Left ventricle myocardium superior (tissue), 1 donor: ENCODE data around the gene BLVRB. TPM values are rescaled to one million over a fixed set of nuclear protein-coding genes. Genes with fewer than 3 reads are reported as not detected.
A peak's percentile ranks its signal among the peaks of the same experiment; 100 is the strongest.
"Not testable (repeated sequence)": the region's sequence is repeated elsewhere in the genome, so short reads cannot be mapped to it uniquely, and the experiment has no call there.

ENCODE experiments used
- ATAC-seq: fragments of 200-7000 bp; cut with Tn5 transposase; one replicate; pipeline ENCODE4 v1.9.1; 2020; ENCODE audit warnings: mild to moderate bottlenecking, moderate library complexity
- DNase-seq: peaks from one replicate; pipeline ENCODE4 v3.0.0-alpha.2; 2020
- intact Hi-C: fragments of 100-400 bp; cut with micrococcal nuclease; formaldehyde crosslinking; loops from one replicate; pipeline ENCODE4 v1.11.0; 2022
- total RNA-seq: library from RNA; stranded (reverse); fragmentation: NEBNext Ultra II Directional; extraction: Animal tissue kit (Norgen Biotek cat#: 25700); gene quantifications from one replicate; pipeline ENCODE4 v1.2.1, GENCODE V29; 2021
- donor health status: DM: no; HTN: yes; CAD: no; lungs with severe emphysema.

The BLVRB gene
- total RNA-seq, 1 donor from 2014 or later: 120 TPM

DNA sequence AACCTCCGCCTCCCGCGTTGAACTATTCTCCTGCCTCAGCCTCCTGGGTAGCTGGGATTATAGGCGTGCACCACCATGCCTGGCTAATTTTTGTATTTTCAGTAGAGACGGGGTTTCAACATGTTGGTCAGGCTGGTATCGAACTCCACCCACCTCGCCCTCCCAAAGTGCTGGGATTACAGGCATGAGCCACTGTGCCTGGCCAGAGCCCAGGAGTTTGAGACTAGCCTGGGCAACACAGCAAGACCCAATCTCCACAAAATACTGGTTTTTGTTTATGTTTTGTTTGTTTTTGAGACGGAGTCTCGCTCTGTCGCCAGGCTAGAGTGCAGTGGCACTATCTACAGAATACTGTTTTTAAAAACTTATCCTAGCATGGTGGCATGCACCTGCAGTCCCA, 35.3 kb downstream of the BLVRB start:
- DNase-seq, intact Hi-C loops: not testable (repeated sequence)

DNA sequence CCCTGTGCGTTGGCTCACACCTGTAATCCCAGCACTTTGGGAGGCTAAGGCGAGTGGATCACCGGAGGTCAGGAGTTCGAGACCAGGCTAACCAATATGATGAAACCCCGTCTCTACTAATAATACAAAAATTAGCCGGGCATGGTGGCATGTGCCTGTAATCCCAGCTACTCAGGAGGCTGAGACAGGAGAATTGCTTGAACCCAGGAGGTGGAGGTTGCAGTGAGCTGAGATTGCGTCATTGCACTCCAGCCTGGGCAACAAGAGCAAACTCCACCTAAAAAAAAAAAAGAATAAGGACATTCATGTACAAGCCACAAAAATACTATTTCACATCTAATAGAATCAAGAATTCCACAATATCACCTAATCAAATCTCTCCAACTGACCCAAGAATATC, 37.3 kb downstream of the BLVRB start:
- ATAC-seq, DNase-seq, intact Hi-C loops: not testable (repeated sequence)

More for the DNA sequence above, 35.3 kb downstream of the BLVRB start:
- not testable (repeated sequence) for ATAC-seq

DNA sequence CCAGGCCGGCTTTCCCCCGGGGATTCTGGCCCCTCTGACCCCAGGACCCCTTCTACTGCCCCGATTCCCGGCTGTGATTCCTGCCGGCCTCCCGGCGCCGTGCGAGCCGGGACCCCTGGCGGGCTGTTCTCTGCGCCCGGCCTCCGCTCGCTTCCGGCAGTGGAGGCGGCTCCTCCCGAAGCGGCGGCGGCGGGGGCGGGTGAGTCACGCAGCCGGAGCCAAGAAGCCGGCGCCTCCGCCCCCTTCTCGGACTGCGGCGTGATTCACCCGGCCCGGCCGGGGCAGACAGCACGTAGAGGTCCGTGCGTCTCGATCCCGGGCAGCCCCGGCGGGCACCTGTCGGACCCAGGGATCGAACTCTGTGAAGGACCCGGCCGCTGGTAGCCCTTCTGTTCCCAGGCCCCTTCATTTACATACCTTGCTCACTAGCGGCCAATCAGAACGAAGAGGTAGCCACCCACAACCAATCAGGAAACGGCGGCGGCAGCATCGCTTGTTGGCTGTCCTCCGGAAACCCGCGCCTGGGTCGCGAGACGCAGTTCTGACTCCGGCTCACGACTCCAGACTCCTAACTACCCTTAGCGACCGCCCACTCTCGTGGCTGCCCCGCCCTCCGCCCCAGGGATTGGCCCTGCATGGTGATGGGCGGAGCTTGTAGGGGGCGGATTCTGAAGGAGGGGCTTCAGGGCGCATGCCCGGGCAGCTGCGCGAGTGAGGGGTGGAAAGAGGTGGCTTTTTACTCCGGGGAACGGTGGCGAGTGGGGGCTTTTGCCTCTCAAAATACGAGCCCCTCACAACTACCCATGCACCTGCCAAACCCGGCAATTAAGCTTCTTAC, 39.9 kb downstream of the BLVRB start, which contains the start of gene SERTAD1:
TSS of gene SERTAD1 (minus strand) at position 543 of the 838 bp plus-strand sequence. CDS start 2,446 bp downstream, outside the sequence.
- peak; percentile 100 for DNase-seq
- ATAC-seq: peak; percentile 90
- intact Hi-C loops: no loop called here

GRCh38 chr19:40424637-40425449, 40.7 kb downstream of the BLVRB start:
- no peak for DNase-seq
- intact Hi-C loops: no loop called here
- ATAC-seq: peak; percentile 38

GRCh38 chr19:40423938-40424337, 41.6 kb downstream of the BLVRB start:
- no peak for DNase-seq
- no peak for ATAC-seq
- intact Hi-C loops: no loop called here

DNA sequence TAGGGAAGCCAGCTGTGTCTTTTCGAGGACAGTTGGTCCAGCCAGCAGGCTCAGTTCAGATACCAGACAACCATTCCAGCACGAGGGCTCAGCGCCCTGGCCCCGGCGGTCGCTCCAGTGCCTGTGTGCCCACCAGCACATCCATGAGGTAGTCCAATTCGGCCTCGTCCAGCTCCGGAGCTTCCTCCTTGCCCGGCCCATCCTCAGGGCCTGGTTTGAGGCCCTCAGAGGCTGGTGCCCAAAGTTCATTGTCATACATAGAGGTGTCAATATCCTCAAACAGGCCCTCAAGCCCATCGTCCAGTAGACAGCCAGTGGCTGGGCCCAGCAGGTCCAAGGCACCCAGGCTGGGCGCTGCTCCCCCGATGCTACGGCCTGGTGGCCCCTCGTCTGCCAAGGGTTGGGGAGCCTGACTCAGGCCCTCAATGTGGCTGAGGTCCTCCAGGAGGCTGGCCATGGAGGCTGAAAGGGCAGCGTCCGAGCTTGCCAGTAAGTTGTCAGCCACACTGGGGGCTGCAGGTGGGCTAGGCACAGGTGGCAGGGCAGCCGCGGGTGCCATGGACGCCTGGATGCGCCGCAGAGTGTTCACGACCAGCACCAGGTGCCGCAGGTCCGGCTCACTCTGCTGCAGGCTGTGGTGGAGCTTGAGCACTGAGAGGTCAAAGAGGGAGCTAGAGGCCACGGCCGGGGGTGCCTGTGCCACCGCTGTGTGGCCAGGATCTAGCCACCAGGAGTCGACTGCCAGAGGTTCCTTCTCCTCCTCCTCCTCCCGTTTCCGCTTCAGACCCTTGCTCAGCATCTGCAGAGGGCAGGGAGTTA, 42.6 kb downstream of the BLVRB start:
- intact Hi-C loops: no loop called here
- DNase-seq: no peak
- no peak for ATAC-seq

DNA sequence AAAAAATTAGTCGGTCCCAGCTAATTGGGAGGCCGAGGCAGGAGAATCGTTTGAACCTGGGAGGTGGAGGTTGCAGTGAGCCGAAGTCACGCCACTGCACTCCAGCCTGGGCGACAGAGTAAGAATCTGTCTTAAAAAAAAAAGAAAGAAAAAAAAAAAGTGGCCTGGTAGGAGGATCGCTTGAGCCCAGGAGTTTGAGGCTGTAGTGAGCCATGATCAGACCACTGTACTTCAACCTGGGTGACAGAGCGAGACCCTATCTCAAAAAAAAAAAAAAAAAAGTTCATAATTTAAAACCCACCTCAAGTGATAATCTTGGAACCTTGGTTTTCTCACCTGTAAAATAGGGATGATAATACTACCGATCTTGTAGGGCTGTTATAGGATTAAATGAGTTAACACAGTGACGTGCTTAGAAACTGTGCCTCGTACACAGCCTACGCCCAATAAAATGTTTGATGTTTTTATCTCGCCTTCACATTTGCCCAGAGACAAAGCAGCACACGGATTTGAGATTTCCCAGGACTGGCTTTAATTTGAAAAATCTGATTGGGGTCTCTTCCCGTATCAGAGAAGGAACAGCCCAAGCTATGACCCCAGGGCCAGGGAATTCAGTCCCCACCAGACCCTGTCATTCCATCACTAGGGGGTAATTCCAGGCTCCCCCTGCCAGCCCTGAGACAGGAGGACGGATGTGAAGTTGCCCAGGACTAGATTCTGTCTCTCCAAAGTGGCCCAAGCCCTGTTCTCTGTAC, 43.4 kb downstream of the BLVRB start:
- intact Hi-C loops: no loop called here
- no peak for DNase-seq
- no peak for ATAC-seq

DNA sequence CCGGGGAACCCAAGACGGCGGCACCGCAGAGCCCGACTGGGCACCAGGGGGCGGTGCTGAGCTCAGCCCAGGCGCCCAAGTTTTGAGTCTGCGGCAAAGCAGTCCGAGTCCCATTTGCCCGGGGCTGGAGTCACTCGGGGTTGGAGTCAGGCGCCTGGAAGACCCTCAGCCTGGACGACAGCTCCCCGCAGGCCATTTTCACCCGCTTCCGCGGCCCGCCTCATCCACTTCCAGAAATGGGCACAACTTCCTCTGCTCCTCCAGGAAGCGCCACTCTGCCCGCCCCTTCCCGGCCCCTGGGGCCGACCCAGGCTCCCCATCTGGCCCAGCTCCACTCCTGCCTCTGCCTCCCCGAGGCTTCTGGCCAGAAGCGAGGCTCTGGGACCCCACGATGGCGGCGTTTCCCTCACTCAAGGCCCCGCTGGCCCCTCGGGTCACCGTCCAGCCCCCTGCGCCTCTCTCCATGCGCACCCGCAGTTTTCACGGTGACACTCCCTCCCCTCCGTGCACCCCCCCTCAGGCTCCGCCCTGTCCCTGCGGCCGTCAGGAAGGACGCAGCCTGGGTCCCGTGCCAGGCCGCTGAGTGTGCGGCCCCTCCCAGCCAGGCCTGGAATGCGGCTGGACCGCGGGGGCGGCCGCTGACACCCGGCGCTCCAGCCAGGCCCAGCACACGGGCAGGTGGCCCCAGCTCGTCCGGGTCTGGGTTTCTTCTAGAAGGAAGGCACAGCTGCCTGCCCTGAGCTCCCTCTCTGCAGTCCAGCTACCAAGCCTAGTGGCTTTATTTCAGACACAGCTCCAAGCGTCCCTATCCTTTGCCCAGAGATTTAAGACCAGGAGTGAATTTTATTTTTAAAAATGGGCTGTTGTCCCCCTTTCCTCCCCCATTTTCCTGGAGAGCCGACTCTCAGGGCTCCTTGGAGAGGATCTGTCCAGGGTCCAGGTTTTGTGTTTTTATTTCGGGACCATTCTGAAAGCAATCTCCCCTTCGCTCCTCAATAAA, 44.5 kb downstream of the BLVRB start:
- DNase-seq (peak; percentile 98), ATAC-seq (peak; percentile 84)

GRCh38 chr19:40420451-40420765, 45.1 kb downstream of the BLVRB start:
- ATAC-seq (no peak), DNase-seq (no peak)
- intact Hi-C loops: no loop called here

More for the DNA sequence above, 44.5 kb downstream of the BLVRB start:
- intact Hi-C loops: no loop called here

DNA sequence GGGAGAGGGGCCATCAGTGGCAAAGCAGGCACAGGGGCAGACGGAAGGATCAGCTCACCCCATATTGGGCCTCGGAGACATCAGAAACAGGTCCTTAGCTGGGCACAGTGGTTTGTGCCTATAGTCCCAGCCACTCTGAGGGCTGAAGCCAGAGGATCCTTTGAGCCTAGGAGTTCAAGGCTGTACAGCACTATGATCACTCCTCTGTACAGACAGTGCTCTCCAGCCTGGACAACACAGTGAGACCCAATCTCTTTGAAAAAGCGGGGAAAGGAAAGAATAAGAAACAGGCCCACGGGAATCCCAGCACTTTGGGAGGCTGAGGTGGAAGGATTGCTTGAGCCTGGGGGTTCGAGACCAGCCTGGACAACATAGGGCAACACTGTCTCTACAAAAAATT, 45.8 kb downstream of the BLVRB start:
- intact Hi-C loops: no loop called here
- DNase-seq: no peak
- ATAC-seq: no peak

DNA sequence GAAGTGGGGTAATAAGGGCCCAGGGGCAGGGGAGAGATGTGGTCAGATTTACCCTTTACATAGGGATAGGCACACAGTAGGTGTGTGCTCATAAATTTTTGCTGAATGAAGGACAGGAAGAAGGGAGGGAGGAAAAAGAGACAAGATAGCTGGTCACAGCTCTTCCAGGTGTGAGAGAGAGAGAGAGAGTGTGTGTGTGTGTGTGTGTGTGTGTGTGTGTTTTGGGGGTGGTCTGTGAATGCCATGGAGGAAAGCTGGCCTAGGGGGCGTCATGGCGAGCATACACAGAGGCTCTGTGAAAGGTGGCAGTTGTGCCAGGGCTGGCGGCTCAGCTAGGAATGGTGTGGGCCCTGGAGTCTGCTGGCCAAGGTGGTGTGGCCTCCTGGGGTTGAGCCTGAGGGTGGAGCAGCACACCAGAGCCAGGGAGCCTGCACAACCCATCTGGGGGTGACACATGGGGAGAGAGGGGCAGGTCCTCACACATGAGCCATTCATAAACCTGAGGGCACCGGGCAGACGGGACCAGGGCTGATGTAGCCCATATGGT, 46.4 kb downstream of the BLVRB start:
- ATAC-seq (no peak), DNase-seq (no peak)
- intact Hi-C loops: no loop called here

DNA sequence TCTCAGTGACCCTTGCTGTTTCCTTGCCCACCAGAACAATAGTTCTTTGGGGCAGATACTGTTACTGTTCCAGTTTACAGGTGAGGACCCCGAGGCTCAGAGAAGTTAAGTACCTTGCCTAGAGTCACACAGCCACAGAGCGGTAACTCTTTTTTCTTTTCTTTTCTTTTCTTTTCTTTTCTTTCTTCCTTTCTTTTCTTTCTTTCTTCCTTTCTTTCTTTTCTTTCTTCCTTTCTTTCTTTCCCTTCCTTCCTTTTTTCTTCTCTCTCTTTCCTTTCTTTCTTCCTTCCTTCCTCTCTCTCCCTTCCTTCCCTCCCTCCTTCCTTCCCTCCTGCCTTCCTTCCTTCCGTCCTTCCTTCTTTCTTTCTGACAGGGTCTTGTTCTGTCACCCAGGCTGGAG, 47.5 kb downstream of the BLVRB start:
- ATAC-seq (no peak), DNase-seq (no peak)
- intact Hi-C loops: no loop called here

- intact Hi-C loops: no loop called here
- no peak for ATAC-seq
- no peak for DNase-seq
These were observed 47.9 kb downstream of the BLVRB start for GRCh38 chr19:40417643-40417981.

- ATAC-seq (peak; percentile 4), DNase-seq (peak; percentile 70)
- intact Hi-C loops: no loop called here
These were observed 48.5 kb downstream of the BLVRB start for GRCh38 chr19:40416918-40417642.

- intact Hi-C loops: no loop called here
- no peak for ATAC-seq
- no peak for DNase-seq
These were observed 49.8 kb downstream of the BLVRB start for GRCh38 chr19:40415768-40416167.

GRCh38 chr19:40414542-40415535, 50.7 kb downstream of the BLVRB start:
- DNase-seq (no peak), ATAC-seq (no peak)
- intact Hi-C loops: no loop called here
